ENCODE results near the gene ZNF581.

ZNF581 gene

GRCh38 chr19:55626350-55626749, 17.1 kb upstream of the ZNF581 start:
- no peak for DNase-seq (ENCODE audit: low read depth, low spot score)
- no peak for TF ChIP-seq CTCF (IDR thresholded peaks at IDR 0.05; ENCODE audit: insufficient read depth, low read length, missing control alignments)
- no peak overlapping the region for H3K4me3 ChIP-seq (ENCODE audit: low read depth, low read length)
- CTCF ChIA-PET: interaction anchor here (0.7 to 7.6 kb wide), 9 partner anchors 9 to 486 kb away, joined by 3 to 74 read pairs (median 18); partner anchors contain the start of gene ZNF865
- POLR2A ChIA-PET: no interaction called here

GRCh38 chr19:55632463-55632834, 11.0 kb upstream of the ZNF581 start:
- CTCF ChIA-PET: interaction anchor here (0.6 to 9.1 kb wide), 43 partner anchors 8 to 717 kb away, joined by 3 to 74 read pairs (median 6); partner anchors contain the start of genes CCDC106, NAT14, U2AF2 and ZNF581
- POLR2A ChIA-PET: interaction anchor here (0.8 to 1.9 kb wide), 2 partner anchors 10 to 44 kb away, joined by 3 to 8 read pairs; partner anchors contain the start of gene ZNF581
- DNase-seq (ENCODE audit: low read depth, low spot score): peak; percentile 84
- TF ChIP-seq CTCF (IDR thresholded peaks at IDR 0.05; ENCODE audit: insufficient read depth, low read length, missing control alignments): peak; percentile 76
- H3K4me3 ChIP-seq (ENCODE audit: low read depth, low read length): no peak overlapping the region

DNA sequence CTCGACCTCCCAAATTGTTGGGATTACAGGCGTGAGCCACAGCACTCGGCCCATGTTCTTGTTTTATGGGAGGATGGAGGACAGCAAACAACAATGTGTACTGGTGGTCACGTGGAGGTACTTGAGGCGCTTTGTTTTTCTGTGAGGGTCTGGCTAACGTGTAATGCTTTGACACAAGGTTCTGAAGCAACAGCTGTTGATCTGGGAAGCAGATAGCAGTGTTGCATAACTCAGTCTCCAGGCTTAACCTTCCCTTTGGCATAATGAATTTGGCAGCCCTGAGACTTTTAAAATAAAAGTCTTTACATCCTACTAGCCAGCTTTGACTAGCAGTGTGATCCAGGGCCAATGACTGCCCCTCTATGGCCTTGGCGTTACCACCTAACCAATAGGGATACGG, 9.6 kb upstream of the ZNF581 start:
- POLR2A ChIA-PET: interaction anchor here (1.9 kb wide), 1 partner anchor 9 kb away, joined by 8 read pairs; the partner anchor contains the start of gene ZNF581
- no peak for DNase-seq (ENCODE audit: low read depth, low spot score)
- H3K4me3 ChIP-seq (ENCODE audit: low read depth, low read length): no peak overlapping the region

DNA sequence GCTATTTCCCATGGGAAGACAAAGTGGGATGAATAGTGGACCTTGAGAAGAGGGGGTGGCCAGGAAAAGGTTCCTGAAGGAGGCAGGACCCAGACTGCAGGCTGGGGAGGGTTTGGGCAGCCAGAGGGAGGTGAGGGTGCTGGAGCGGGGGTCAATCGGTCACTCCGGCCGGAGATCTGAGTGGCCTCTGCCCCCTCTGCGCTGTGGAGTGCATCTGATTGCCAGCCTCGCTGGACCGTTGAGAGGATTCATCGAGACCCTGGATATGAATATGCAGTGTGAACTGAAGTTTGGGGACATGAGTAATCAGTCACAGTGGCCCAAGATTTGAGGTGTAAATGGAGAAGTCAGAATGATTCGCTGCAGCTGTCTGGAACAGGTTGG, 8.1 kb upstream of the ZNF581 start:
- ChIA-PET POLR2A (interaction anchor here (1.0 kb wide), 1 partner anchor 11 kb away, joined by 4 read pairs; the partner anchor contains the start of gene ZNF784), CTCF (interaction anchor here (1.3 to 9.1 kb wide), 5 partner anchors 11 to 31 kb away, joined by 3 to 74 read pairs (median 29); partner anchors contain the start of genes CCDC106 and ZNF784)
- no peak for DNase-seq (ENCODE audit: low read depth, low spot score)
- H3K4me3 ChIP-seq (ENCODE audit: low read depth, low read length): peak overlapping the region; percentile 100
- no peak for TF ChIP-seq CTCF (IDR thresholded peaks at IDR 0.05; ENCODE audit: insufficient read depth, low read length, missing control alignments)

More for the DNA sequence above, 9.6 kb upstream of the ZNF581 start:
- CTCF ChIA-PET: interaction anchor here (1.0 to 9.1 kb wide), 19 partner anchors 9 to 700 kb away, joined by 3 to 74 read pairs (median 24); partner anchors contain the start of genes CCDC106, NAT14, U2AF2 and ZNF579
- TF ChIP-seq CTCF (IDR thresholded peaks at IDR 0.05; ENCODE audit: insufficient read depth, low read length, missing control alignments): no peak

- POLR2A ChIA-PET: no interaction called here
- CTCF ChIA-PET: interaction anchor here (1.3 to 9.1 kb wide), 6 partner anchors 10 to 32 kb away, joined by 3 to 74 read pairs (median 10); partner anchors contain the start of genes CCDC106, ZNF784 and ZNF865
Measured at GRCh38 chr19:55635856-55636440, 7.5 kb upstream of the ZNF581 start.

More at GRCh38 chr19:55635856-55636440, 7.5 kb upstream of the ZNF581 start:
- peak overlapping the region; percentile 100 for H3K4me3 ChIP-seq (ENCODE audit: low read depth, low read length)
- no peak for DNase-seq (ENCODE audit: low read depth, low spot score)
- TF ChIP-seq CTCF (IDR thresholded peaks at IDR 0.05; ENCODE audit: insufficient read depth, low read length, missing control alignments): no peak
